Esophagus squamous epithelium (tissue), 4 donors: ENCODE results near the gene COG5.

Experiments
- CTCF ChIP-seq, 6 experiments: fragments of 450-650 bp in 4 of 6; fragments of 200-600 bp in 2 of 6; sonication (generic) in 2 of 6; IDR thresholded peaks; one replicate each; pipeline ENCODE4 v1.5.1; 2016 to 2019; ENCODE audit warnings: antibody characterized with exemption in 6 of 6, mild to moderate bottlenecking in 4 of 6, moderate library complexity in 4 of 6
- POLR2A ChIP-seq, 4 donors: fragments of 450-650 bp; IDR thresholded peaks; one replicate each; pipeline ENCODE4 v1.6.1; 2017; ENCODE audit warnings: antibody characterized with exemption in 4 of 4, mild to moderate bottlenecking in 4 of 4, moderate library complexity in 3 of 4

GRCh38 chr7:107593025-107593410, 29.3 kb upstream of the COG5 start:
- TF ChIP-seq CTCF (IDR thresholded peaks at IDR 0.05) (no peak), POLR2A (IDR thresholded peaks at IDR 0.05) (no peak)
